Stimulated activated CD4-positive, alpha-beta T cell treated with anti-CD3 and anti-CD28 coated beads, Interleukin-1b, Interleukin-23, amount 100 ng/mL, for 1 hour (primary cell): ENCODE results near the gene LRRC45.

Experiments used
- DNase-seq, 2 donors: peaks; one replicate each; pipeline ENCODE4 v3.0.0-alpha.2; 2020; ENCODE audit warnings: low read depth in 2 of 2

The LRRC45 gene

DNA sequence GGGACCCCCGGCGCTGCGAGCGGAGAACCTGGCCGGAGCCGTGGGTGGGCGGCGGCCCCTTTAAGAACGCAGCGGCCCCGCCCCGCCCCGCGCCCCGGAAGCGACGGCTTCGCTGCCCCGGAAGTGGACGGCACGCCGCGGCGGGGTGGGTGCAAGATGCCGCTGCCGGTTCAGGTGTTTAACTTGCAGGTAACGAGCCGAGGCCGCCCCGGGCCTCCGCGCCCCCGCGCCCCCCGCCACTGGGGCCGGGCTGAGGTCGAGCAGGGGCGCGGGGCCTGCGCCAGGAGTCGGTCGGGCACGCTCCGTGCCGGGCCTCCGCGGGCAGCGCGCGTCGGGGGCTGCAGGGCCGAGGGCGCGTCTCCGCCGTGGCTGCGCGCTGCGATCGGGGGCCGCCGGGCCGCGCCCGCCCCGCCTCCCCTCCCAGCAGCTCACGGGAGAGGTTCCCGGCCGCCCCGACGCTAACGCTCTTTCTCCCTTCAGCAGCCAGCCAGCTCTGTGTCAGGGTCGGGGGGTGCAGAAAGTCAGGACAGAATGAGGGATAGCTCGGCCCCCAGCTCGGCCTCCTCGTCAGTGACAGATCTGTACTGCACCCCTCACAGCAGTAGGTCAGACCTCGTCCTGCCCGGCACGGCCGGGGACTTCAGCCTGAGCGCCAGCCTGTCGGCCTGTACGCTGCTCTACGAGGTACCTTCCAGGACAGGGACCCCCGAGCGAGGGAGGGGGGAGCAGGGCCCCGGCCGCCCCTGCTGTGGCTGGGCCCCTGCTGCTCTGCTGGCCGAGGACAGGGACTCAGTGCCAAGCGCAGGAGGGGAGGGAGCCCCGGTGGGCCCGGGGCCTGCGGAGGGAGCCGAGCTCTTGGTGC lies 28.9 kb downstream of the LRRC45 start, which contains the start of the genes GPS1 and RFNG:
TSS of gene GPS1 (plus strand) at position 123 of the 862 bp plus-strand sequence. CDS start at position 157, 34 bp downstream.
TSS of gene RFNG (minus strand) at position 36 of the 862 bp plus-strand sequence. CDS start 45 bp downstream, outside the sequence.
- peak; percentile 53 to 75 for DNase-seq

DNA sequence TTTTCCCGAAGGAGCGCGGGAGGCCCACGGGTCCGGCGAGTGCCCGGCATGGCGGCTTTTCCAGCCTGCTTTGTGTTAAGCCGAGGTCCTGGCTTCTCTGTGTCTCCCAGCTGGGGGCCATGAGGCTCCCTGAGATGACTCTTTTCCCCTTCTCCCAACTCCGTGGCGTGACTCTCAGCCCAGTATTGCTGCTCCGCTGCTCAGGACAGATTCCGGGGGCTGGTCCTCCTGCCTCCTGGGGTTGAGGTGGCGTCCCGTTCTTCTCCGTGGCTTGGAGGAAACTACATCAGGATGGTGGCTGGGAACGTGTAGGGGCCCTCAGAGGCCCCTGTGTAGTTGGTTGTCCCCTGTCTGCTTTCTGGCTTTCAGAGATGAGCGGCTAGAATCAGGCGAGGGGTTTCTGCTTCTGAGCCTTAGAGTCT lies 29.5 kb downstream of the LRRC45 start:
- no peak for DNase-seq

DNA sequence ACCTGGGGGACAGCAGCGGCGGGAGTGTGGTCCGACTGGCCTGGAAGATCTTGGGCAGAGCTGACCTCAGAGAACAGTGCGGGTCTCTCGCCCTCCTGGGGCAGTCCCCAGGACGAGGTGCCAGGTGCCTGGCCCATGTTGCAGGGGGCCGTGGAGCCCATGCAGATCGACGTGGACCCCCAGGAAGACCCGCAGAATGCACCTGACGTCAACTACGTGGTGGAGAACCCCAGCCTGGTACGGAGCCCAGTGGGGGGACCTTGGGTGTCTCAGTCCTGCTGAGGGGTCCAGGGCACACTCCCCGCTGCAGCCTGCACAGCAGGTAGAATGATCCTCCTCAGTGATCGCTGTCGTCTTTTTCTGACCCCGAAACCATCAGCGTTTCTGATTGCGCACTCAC lies 30.0 kb downstream of the LRRC45 start:
- DNase-seq: no peak

DNA sequence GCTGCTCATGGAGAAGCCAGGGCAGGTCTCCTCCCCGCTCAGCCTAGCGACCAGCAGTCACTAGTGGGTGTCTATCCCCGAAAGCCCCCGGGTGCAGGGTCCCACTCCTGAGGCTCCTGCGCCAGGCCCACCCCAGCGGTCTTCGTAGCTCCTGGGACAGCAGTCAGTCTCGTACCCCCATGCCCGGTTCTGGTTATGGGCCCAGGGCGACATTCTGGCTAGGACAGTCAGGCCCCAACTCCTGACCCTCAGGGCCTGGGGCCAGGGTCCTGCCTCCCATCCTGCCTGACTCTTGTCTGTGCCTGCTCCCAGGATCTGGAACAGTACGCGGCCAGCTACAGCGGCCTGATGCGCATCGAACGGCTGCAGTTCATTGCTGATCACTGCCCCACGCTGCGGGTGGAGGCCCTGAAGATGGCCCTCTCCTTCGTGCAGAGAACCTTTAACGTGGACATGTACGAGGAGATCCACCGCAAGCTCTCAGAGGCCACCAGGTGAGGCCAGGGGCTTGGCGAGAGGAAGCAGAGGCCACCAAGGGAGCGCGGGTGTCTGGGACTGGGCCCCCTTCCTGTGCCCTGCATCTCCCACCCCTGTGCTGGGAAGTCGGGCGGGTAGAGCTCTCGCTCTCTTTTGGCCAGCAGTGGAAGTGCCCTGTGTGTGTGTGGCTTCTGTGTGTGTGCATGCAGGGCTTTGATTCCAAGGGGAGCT lies 30.6 kb downstream of the LRRC45 start:
- no peak for DNase-seq

DNA sequence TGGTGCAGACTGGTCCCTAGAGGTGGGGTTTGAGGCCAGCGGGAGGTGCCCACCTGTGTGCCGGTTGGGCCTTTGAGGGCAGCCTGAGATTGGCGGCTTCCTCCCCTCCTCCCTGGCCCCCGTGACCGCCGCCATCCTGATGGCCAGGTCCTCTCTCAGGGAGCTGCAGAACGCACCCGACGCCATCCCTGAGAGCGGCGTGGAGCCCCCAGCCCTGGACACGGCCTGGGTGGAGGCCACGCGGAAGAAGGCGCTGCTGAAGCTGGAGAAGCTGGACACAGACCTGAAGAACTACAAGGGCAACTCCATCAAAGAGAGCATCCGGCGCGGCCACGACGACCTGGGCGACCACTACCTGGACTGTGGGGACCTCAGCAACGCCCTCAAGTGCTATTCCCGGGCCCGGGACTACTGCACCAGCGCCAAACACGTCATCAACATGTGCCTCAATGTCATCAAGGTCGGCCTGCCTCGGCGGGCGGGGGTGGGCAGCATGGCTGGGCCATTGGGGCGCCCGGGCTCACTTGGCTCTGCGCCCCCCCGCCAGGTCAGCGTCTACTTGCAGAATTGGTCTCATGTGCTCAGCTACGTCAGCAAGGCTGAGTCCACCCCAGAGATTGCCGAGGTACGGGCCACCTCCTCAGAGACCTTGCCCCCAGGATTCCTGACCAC lies 31.4 kb downstream of the LRRC45 start:
- no peak for DNase-seq

DNA sequence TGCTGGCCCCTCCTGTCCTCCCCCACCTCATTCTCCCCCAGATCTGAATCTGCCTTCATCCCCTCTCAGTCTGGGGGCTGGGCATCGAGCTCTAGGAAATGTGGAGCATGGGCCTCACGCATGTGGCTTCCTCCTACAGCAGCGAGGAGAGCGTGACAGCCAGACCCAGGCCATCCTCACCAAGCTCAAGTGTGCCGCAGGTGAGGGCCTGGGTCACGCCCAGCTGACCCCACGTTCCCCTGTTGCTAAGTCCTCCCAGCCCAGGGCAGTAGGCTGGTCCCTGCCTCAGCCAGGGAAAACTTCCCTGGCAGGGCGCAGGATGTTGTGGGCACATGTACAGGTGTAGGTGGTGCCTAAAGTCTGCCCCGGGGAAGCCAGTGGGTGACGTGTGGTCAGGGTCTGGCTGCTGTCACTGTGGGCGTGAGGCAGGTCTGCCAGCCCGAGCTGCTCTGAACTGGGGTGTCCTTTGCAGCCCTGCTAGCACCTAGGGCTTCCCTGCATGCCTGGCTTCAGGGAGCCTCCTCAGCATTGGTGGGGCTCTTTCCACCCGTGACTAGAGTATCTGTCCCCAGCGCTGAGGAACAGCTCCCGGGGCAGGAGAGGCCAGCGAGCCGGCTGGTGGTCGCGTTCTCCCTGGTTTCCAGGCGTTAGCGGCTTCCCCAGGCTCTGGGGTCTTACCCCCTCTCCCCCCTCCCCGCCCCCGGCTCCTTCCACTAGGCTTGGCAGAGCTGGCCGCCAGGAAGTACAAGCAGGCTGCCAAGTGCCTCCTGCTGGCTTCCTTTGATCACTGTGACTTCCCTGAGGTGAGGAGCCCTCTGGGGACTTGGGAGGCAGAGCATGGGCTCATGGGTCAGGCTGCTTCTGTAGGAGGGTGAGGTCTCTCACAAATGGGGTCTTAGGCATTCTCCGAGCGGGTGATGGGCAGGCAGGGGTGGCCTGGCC lies 32.2 kb downstream of the LRRC45 start:
- no peak for DNase-seq

DNA sequence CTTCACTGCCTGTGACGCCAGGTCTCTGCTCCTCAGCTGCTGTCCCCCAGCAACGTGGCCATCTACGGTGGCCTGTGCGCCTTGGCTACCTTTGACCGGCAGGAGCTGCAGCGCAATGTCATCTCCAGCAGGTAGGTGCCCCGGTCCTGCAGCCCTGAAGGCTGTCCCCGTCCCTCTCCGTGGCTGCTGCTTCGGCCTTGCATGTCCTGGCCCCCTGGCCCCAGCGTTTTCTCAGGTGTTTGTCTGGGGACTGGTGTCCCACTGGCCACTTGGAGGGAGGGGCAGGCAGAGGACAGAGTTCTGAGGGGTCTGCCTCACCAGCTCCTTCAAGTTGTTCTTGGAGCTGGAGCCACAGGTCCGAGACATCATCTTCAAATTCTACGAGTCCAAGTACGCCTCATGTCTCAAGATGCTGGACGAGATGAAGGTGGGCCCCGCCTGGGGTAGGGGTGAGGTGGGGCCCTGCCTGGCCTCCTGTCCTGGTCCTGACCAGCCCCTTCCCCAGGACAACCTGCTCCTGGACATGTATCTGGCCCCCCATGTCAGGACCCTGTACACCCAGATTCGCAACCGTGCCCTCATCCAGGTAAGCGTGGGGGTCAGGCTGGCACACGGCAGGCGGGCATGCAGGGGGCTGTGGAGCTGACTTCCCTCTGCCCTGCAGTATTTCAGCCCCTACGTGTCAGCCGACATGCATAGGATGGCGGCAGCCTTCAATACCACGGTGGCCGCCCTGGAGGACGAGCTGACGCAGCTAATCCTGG lies 33.0 kb downstream of the LRRC45 start:
- no peak for DNase-seq

DNA sequence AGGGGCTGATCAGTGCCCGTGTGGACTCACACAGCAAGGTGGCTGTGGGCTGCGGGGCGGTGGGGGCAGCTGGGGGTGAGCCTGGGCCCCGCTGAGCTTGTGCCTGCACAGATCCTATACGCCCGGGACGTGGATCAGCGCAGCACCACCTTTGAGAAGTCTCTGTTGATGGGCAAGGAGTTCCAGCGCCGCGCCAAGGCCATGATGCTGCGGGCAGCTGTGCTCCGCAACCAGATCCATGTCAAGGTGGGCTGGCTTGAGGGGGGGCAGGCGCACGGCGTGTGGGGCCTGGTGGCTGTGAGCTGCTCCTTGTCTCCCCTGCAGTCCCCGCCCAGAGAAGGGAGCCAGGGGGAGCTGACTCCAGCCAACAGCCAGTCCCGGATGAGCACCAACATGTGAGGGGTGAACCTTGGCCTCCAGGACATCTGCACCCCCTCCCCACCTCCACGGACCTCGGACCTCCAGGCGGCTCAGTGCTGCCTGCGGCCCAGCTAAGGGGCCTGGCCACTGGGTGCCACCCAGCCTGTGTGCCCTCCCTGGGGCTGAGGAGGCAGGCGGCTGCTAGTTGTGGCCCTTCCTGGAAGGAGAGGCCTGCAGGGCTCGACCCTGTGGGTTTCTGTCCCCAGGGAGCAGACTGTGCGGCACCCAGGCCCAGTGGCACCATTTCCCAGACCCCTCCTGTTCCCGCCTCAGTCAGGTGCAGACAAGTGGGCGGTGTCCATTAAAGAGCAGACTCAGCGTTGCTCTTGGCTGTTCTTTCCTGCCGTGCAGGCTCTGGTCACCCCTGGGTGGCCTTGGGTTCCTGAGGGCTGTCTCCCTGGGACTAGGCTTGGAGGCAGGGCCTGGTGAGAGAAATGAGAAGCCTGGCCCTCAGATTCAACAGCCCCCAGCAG lies 33.9 kb downstream of the LRRC45 start:
- DNase-seq: no peak

DNA sequence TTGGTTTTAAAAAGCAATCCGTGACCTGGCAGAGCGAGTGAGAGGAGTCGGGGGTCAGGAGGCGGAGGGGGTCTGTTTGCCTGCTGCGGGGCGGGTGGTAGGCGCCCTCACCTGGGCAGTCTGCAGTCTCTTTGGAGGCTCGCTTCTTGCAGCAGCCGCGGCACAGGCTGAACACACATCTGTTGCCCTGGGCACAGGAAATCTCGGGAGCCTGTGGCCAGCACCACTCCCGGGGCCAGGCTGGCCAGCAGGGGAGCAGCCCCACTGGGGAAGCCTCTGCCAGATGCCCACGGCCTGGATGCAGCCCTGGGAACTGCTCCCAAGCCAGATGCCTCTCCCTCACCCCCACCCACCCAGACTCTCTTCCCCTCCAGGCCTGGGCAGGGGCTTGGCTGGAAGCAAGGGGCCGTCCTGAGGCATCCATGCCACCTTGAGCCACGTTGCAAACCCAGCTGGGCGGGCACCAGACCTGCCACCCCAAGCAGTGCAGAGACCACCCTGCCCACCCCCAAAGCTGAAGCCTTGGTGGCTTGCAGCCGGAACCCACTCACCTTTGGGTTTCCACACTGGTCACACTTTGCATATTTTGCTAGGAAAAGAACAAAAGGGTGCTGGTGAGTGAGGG lies 35.2 kb downstream of the LRRC45 start:
- DNase-seq: no peak

DNA sequence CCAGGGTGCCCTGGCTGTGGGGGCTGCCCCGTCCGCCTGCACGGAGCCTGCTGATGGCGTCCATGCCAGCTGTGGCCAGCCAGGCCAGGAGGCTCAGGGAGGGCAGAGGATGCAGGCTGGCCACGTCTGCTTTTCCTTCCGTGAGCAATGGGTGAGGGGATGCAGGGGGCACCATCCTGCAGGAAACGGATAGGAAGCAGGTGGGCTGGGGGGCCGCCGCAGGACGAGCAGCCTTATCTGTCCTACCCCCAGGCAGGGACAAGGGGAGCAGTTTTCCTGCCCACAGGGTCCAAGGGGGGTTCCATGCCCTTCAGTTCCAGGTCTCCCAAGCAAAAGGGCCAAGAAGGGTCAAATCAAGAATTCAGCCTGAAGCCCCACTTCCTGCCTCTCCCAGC lies 35.7 kb downstream of the LRRC45 start:
- DNase-seq: no peak

DNA sequence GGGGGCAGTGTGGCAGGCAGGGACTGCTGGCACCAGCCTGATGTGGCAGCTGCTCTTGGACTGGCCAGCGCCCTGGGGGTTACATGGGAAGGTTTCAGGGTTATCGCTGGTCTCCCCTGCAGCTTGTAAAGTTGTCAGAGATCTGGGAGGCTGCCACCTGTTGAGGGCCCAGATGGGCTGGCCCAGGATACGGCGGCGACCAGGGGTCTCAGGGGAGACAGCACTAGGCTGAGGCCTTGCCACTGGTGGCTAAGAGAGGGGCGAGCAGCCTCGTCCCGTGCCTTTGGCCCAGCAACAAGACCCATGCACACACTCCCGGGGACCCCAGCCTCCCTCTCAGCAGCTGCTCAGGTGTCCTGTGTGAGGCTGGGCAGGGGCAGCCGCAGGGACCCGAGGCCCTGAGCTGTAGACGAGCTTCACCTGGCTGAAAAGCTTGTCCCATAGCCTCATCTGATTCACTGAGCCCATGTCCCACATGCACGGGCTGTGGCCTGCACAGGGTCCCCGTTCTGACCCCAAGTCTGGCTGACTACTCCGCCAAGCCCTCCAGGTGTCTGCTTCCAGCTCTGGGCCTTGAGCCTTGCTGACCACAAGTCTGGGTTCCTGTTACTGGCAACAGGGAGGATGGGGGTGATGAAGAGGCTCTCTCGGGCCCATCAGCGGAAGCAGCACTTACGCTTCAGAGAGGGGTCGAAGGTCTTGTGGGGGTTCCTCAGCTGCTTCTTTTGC lies 36.3 kb downstream of the LRRC45 start:
- no peak for DNase-seq

DNA sequence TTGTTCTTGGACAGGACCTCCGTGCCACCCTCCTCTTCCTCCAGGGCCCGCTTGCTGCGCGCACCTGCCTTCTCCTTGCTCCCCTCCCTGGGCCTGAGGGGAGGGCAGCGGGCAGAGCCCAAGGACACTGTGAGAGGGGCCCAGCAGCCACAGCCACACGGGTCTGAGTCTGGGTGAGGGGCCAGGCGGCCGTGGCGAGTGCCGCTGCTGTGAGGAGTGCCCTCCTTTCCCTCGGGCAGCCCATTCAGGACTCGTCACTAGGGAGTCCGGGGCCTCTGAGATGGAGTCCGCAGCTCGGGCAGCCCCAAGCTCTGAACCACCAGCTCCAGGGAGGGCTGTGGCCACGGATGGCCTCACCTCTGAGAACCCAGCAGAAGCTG lies 36.9 kb downstream of the LRRC45 start:
- no peak for DNase-seq

DNA sequence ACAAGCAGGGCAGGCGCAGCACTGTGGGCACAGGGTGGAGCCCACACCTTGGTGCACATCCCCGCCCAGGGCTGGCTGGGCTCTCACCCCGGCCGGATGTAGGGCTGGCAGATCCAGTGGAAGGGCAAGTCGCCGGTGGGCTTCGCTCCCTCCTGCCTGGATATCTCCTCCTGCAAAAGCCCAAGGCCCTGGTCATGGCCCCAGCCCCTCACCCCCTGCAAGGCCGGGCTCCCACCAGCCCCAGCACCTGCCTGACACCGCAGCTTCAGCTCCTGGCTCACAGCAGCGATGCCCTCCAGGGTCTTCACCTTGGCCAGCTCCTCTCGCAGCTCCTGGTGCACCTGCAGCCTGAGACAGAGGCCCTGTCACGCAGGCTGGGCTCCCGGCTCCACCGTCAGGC lies 37.5 kb downstream of the LRRC45 start:
- DNase-seq: no peak

DNA sequence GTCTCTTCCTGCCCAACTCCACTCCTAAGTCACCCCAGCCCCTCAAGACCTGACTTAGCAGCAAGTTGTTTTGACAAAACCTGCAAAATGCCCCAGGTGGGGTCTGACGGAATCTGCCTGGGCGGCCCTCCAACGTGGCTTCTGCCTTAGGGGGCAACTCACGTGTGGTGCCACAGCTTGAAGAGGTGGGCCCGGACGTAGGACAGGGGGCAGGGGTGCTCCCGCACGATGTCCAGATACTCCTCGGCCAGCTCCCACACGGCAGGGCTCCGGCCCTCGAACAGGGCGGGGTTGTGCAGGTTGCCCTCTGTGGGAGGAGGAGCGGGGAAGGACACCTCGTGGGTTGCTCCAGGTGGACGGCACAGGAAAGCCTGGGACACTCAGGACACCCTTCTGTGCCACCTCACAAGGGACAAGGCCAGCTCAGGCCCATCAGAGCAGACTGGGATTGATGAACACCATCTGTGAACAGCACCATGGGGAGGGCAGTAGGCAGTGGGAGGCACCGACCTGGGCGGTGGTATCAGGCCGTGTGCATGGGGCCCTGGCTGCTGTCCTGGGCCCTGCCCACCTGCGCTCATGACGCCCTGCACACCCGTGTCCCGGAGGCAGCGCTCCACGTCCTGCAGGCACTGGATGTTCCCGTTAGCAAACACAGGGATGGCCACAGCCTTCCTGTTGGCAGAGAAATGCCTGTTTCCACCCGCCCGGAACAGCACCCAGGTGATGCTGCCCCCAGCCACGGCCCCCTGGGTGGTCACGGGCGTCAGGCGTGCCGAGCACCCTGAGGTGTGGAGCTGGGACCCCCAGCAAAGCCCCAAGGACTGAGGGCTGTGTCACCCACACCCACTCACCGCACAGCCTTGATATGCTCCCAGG lies 38.2 kb downstream of the LRRC45 start:
- DNase-seq: no peak

DNA sequence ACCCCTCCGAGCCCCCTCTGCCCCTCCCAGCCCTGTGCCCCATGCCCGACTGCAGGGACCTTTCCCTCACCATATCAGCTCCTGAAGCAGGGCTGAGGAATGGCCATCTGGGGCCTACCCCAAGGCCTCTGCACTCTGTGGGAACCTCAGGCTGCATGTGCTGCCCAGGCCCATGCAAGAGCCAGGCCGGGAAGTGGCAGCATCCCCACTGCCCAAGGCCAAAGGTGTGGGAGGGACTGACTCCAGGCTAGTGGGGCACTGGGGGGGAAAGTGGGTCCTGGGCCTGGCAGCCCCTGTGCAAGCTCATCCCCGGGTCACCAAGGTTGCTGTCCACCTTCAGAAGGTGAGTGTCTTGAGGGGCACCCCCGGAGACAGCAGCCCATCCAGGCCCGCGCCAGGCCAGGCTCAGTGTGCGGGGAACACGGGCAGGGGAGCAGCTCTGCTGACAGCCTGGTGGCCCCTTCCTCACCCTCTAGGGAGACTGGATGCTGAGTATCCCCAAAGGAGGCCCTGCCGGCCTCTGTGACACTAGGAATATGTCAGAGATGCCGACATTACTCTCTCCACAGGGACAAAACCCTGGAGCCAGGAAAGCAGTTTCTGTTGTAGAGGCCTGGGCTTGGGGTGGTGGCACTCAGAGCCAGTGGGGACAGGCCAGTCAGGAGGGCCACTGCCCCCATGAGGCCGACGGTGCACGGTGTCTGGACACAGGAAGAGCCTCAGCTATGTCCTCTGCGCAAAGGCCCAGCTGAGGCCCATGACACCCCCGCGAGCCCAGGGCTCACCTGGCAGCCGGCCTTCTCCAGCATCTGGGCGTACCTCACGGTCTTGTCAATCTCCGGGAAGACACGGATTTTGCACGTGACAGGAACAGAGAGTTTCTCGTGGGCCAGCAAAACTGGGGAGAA lies 39.2 kb downstream of the LRRC45 start:
- no peak for DNase-seq

DNA sequence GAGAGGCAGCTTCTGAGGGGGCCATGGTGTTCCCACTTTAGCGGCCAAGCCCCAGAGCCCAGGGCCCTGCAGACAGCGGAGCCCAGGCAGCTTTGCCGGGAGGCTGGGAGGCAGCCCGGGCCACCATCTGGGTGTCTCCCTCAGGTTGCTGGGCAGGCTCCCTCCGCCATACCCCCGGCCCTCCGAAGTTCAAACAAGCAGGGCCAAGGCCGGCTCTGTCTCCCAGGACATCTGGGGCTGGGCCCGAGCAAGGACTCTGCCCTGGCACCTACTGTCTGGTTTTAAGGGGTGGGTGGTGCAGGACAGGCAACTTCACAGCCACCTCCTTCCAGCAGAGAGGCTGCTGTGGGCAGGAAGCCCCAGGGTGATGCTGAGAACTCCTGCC lies 39.9 kb downstream of the LRRC45 start:
- DNase-seq: no peak
